ENCODE measurements around the gene UNC79. TPM values are rescaled to one million over a fixed set of nuclear protein-coding genes. Genes with fewer than 3 reads are reported as not detected.

Gene UNC79
- total and polyA plus RNA-seq, 10 of the 15 experiments (the other 5 are each of a cell fraction or from before 2014, with no cell fraction given): 0.04 to 0.29 (median 0.14) TPM

DNA sequence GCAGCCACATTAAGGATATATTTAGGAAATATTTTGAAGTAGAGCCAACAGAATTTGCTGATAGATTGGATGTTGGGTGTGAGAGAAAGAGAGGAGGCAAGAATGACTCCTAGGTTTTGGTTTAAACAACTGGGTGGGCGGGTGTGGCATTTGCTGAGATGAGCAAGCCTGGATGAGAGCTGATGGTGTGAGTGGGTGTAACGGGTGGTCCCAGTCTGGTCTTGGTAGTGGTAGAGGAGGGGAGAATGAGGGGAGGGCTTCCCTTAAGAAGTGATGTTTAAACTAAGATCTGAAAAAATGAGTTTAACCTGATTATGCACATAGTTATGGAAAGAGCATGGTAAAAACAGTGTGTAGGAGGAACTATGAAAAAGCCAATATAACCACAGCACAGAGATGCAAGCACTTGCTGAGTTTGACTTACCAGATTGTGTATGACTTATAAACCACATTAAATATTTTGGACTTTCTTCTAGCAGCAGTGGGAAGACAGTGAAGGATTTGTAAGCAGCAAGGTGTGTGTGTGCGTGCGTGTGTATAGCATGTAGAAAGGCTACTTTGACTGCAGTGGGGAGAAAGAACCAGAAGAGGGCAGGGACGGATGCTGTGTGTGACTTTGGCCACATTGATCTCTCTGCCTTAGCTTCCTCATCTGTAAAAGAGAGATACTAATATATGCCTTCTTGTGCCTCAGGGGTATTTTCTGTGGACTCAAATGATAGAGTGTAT, 217.9 kb downstream of the UNC79 start:
- no peak overlapping the region for H3K4me2 ChIP-seq (ENCODE audit: control insufficient read depth, insufficient read depth)
- H3K27me3 ChIP-seq (replicated peaks in 1 of 2; ENCODE audit: control insufficient read depth in 2 of 2, insufficient read depth in 2 of 2, low read length in 1 of 2): no peaks in the 10 kb centered on the region
- no peaks in the 10 kb centered on the region for H3K79me2 ChIP-seq (ENCODE audit: control insufficient read depth, insufficient read depth, low read length)
- TF ChIP-seq, protein P1, sequence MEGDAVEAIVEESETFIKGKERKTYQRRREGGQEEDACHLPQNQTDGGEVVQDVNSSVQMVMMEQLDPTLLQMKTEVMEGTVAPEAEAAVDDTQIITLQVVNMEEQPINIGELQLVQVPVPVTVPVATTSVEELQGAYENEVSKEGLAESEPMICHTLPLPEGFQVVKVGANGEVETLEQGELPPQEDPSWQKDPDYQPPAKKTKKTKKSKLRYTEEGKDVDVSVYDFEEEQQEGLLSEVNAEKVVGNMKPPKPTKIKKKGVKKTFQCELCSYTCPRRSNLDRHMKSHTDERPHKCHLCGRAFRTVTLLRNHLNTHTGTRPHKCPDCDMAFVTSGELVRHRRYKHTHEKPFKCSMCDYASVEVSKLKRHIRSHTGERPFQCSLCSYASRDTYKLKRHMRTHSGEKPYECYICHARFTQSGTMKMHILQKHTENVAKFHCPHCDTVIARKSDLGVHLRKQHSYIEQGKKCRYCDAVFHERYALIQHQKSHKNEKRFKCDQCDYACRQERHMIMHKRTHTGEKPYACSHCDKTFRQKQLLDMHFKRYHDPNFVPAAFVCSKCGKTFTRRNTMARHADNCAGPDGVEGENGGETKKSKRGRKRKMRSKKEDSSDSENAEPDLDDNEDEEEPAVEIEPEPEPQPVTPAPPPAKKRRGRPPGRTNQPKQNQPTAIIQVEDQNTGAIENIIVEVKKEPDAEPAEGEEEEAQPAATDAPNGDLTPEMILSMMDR (IDR thresholded peaks at IDR 0.05 in 2 of 3, conservative IDR thresholded peaks at IDR 0.05 in 1 of 3; ENCODE audit: control insufficient read depth in 2 of 3, extremely low read depth in 1 of 3, insufficient read depth in 1 of 3, low read depth in 3 of 3, low read length in 3 of 3): peak; percentile 16 to 45 (median 37); a peak in 3 of 6 replicates
- TF ChIP-seq BRCA1 (IDR thresholded peaks at IDR 0.05; ENCODE audit: low read depth, low read length) (no peak), RAD21 (IDR thresholded peaks at IDR 0.05; ENCODE audit: insufficient read depth, low read depth, low read length) (peak; percentile 38; the same call in 1 of the 2 replicates)
- ChIA-PET CTCF (no interaction called here), SMC1A (ENCODE audit: uncharacterized antibody, unreplicated experiment) (no interaction called here), POLR2A (no interaction called here), RAD21 (ENCODE audit: unreplicated experiment) (no interaction called here)
- H3K4me1 ChIP-seq (ENCODE audit: control insufficient read depth, insufficient read depth, low read length): no peaks in the 10 kb centered on the region
- FAIRE-seq: peak; percentile 81
- no peaks in the 10 kb centered on the region for H3K36me3 ChIP-seq (ENCODE audit: control insufficient read depth in 2 of 2, insufficient read depth in 2 of 2, low read length in 1 of 2)
- H3K9ac ChIP-seq (ENCODE audit: control insufficient read depth, insufficient read depth, low read length): no peak overlapping the region
- no peak overlapping the region for H3K27ac ChIP-seq (ENCODE audit: control insufficient read depth, insufficient read depth)
- H3K9me3 ChIP-seq (replicated peaks; ENCODE audit: control insufficient read depth, insufficient read depth, low read length): no peaks in the 10 kb centered on the region; the same call in 2 of the 3 replicates
- no peak for DNase-seq (ENCODE audit: low read depth, low spot score)
- in situ Hi-C loops (cut with MboI) (no loop called here), intact Hi-C loops (cut with micrococcal nuclease; ENCODE audit: unreplicated experiment) (no loop called here)
- ATAC-seq: peak; percentile 70
- WGBS (ENCODE audit: insufficient coverage, insufficient replicate concordance, low lambda C conversion rate, missing lambda C conversion rate): 5% methylated on average over 5 of the region's 5 CpGs
- H2AFZ ChIP-seq (ENCODE audit: control insufficient read depth, low read depth, low read length): no peak overlapping the region
- no peaks in the 10 kb centered on the region for H4K20me1 ChIP-seq (ENCODE audit: control insufficient read depth, insufficient read depth)
- no peak overlapping the region for H3K4me3 ChIP-seq
- BruUV-seq (replicated peaks): no TSS peak

DNA sequence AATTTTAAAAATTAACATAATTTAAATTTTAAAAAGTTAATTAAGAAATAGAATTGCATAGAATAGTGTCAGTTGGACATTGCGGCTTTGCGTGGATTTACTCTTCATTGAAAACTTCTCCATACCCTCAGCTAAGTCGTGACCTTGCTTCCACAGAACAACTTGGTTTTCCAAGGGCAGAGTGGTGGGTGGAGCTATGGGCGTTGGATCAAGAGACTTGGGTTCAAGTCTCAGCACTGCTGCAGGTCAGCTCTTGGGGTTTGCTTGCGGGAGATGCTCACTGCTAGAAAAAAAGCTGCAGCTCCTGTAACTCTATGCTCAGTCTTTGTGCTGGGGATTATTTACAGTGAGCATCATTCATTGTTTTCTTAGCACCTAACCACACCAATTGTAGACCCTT, 223.9 kb downstream of the UNC79 start:
- Histone ChIP-seq H2AFZ (ENCODE audit: control insufficient read depth, low read depth, low read length) (no peak overlapping the region), H3K4me3 (no peak overlapping the region), H3K27ac (ENCODE audit: control insufficient read depth, insufficient read depth) (no peak overlapping the region), H3K79me2 (ENCODE audit: control insufficient read depth, insufficient read depth, low read length) (no peaks in the 10 kb centered on the region), H3K9me3 (replicated peaks; ENCODE audit: control insufficient read depth, insufficient read depth, low read length) (no peaks in the 10 kb centered on the region), H3K27me3 (replicated peaks in 1 of 2; ENCODE audit: control insufficient read depth in 2 of 2, insufficient read depth in 2 of 2, low read length in 1 of 2) (no peaks in the 10 kb centered on the region), H3K4me1 (ENCODE audit: control insufficient read depth, insufficient read depth, low read length) (no peaks in the 10 kb centered on the region), H4K20me1 (ENCODE audit: control insufficient read depth, insufficient read depth) (no peaks in the 10 kb centered on the region), H3K4me2 (ENCODE audit: control insufficient read depth, insufficient read depth) (no peak overlapping the region), H3K36me3 (ENCODE audit: control insufficient read depth in 2 of 2, insufficient read depth in 2 of 2, low read length in 1 of 2) (no peaks in the 10 kb centered on the region), H3K9ac (ENCODE audit: control insufficient read depth, insufficient read depth, low read length) (no peak overlapping the region)
- ATAC-seq: no peak
- DNase-seq (ENCODE audit: low read depth, low spot score): no peak
- RAD21 ChIA-PET (ENCODE audit: unreplicated experiment): interaction anchor here (1.0 to 2.3 kb wide), 3 partner anchors 252 to 482 kb away, joined by 3 to 7 read pairs (median 6); no protein-coding TSS in a partner anchor
- no TSS peak for BruUV-seq (replicated peaks)
- in situ Hi-C loops (cut with MboI): loop anchor here (10.0 kb wide), 1 partner anchor 350 kb away; no protein-coding TSS in a partner anchor
- no peak for FAIRE-seq
- POLR2A ChIA-PET: no interaction called here
- 60% methylated on average over 5 of the region's 5 CpGs for WGBS (ENCODE audit: insufficient coverage, insufficient replicate concordance, low lambda C conversion rate, missing lambda C conversion rate)
- intact Hi-C loops (cut with micrococcal nuclease; ENCODE audit: unreplicated experiment): no loop called here
- CTCF ChIA-PET: interaction anchor here (0.7 to 4.4 kb wide), 27 partner anchors 8 to 565 kb away, joined by 3 to 55 read pairs (median 4); no protein-coding TSS in a partner anchor
- SMC1A ChIA-PET (ENCODE audit: uncharacterized antibody, unreplicated experiment): interaction anchor here (0.8 to 2.4 kb wide), 9 partner anchors 9 to 345 kb away, joined by 3 to 12 read pairs (median 3); no protein-coding TSS in a partner anchor
- TF ChIP-seq TCF12 (IDR thresholded peaks at IDR 0.05; ENCODE audit: low read depth, low read length): no peak
